AG09309 (cell line): ENCODE results near the gene URI1.

Experiments
- DNase-seq: peaks from one replicate; pipeline ENCODE4 v3.0.0-alpha.2; 2010; ENCODE audit warnings: low read depth
- H3K4me3 ChIP-seq: 2 replicates; pipeline ENCODE4 v1.5.1; 2011; ENCODE audit warnings: mild to moderate bottlenecking, low read depth, low read length, moderate library complexity; ENCODE audit not compliant: control insufficient read depth
- CTCF ChIP-seq: IDR thresholded peaks from 2 replicates; pipeline ENCODE4 v1.5.1; 2011; ENCODE audit warnings: mild to moderate bottlenecking, low read depth, low read length, inconsistent platforms; ENCODE audit not compliant: insufficient read depth, control insufficient read depth; ENCODE audit errors: missing control alignments

URI1 gene

GRCh38 chr19:29926801-29927200, 15.2 kb upstream of the URI1 start:
- no peak overlapping the region for H3K4me3 ChIP-seq
- DNase-seq: no peak
- no peak for TF ChIP-seq CTCF

GRCh38 chr19:29927944-29928625, 14.0 kb upstream of the URI1 start:
- no peak overlapping the region for H3K4me3 ChIP-seq
- no peak for TF ChIP-seq CTCF
- DNase-seq: no peak

- no peak for DNase-seq
- H3K4me3 ChIP-seq: no peak overlapping the region
- no peak for TF ChIP-seq CTCF
These were observed 13.2 kb upstream of the URI1 start for GRCh38 chr19:29928831-29929230.

GRCh38 chr19:29934257-29934656, 7.8 kb upstream of the URI1 start:
- TF ChIP-seq CTCF: no peak
- DNase-seq: no peak

GRCh38 chr19:29934781-29935180, 7.3 kb upstream of the URI1 start:
- no peak for DNase-seq
- TF ChIP-seq CTCF: no peak
- no peak overlapping the region for H3K4me3 ChIP-seq

More at GRCh38 chr19:29934257-29934656, 7.8 kb upstream of the URI1 start:
- no peak overlapping the region for H3K4me3 ChIP-seq

- DNase-seq: no peak
- no peak overlapping the region for H3K4me3 ChIP-seq
- TF ChIP-seq CTCF: no peak
These were observed 5.6 kb upstream of the URI1 start for GRCh38 chr19:29936409-29936808.

- no peak for DNase-seq
- no peak for TF ChIP-seq CTCF
- H3K4me3 ChIP-seq: no peak overlapping the region
These were observed 2.4 kb upstream of the URI1 start for GRCh38 chr19:29939628-29940027.
